GM12873 (cell line): ENCODE results near the gene ZNF557.

Experiments
- TF ChIP-seq, protein P1 (sequence below): IDR thresholded peaks from 2 replicates; pipeline ENCODE4 v1.5.1; 2012; ENCODE audit warnings: low read depth, mild to moderate bottlenecking, moderate library complexity, low read length, control low read depth; ENCODE audit not compliant: insufficient read depth; ENCODE audit errors: missing control alignments

ZNF557 gene

DNA sequence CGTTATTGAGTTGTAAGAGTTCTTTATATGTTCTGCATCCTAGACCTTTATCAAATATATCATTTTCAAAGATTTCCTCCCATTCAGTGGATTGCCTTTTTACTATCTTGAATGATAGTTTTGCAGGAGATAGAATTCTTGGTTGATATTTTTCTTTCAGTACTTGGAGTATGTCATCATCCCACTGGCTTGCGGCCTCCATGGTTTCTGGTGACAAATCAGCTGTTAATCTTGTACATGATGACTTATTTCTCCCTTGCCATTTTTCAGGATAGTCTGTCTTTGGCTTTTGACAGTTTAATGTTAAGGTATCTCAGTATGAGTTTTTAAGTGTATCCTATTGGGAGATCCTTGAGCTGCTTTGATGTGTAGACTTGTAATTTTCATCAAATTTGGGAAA lies 8.5 kb downstream of the ZNF557 start:
- TF ChIP-seq, protein P1, sequence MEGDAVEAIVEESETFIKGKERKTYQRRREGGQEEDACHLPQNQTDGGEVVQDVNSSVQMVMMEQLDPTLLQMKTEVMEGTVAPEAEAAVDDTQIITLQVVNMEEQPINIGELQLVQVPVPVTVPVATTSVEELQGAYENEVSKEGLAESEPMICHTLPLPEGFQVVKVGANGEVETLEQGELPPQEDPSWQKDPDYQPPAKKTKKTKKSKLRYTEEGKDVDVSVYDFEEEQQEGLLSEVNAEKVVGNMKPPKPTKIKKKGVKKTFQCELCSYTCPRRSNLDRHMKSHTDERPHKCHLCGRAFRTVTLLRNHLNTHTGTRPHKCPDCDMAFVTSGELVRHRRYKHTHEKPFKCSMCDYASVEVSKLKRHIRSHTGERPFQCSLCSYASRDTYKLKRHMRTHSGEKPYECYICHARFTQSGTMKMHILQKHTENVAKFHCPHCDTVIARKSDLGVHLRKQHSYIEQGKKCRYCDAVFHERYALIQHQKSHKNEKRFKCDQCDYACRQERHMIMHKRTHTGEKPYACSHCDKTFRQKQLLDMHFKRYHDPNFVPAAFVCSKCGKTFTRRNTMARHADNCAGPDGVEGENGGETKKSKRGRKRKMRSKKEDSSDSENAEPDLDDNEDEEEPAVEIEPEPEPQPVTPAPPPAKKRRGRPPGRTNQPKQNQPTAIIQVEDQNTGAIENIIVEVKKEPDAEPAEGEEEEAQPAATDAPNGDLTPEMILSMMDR = no peak

DNA sequence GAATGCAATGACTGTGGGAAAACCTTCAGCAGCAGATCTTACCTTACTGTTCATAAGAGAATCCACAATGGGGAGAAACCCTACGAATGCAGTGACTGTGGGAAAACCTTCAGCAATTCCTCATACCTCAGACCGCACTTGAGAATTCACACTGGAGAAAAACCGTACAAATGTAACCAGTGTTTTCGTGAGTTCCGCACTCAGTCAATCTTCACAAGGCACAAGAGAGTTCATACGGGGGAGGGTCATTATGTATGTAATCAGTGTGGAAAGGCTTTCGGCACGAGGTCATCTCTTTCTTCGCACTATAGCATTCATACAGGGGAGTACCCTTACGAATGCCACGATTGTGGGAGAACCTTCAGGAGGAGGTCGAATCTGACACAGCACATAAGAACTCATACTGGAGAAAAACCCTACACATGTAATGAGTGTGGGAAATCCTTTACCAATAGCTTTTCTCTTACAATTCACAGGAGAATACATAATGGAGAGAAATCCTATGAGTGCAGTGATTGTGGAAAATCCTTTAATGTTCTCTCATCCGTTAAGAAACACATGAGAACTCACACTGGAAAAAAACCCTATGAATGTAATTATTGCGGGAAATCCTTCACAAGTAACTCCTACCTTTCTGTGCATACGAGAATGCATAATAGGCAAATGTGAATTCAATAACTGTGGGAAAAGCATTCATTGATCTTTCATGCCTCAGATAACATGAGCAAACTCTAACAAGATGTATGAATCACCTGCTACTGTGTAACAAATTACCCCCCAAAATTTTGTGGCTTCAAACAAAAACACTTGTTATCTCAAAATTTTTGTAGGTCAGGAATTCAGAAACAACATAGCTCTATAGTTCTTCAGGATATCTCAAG lies 13.8 kb downstream of the ZNF557 start:
- TF ChIP-seq, protein P1 = no peak

DNA sequence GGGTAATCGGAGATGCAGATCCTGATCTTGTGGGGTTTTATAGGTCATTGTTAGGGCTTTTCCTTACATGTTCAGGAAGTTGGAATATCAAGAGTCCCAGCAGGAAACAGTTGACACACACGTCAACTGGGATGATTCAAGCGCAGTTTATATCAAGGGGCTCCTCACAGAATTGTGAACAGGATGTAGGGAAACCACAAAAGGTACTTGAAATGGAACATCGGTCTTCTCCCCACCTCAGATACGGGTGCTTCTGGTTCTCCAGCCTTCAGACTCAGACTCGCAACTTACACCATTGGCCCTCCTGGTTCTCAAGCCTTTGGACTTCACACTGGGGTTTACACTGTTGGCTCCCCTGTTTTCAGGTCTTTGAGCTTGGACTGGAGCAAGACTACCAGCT lies 19.5 kb downstream of the ZNF557 start:
- TF ChIP-seq, protein P1 = no peak

DNA sequence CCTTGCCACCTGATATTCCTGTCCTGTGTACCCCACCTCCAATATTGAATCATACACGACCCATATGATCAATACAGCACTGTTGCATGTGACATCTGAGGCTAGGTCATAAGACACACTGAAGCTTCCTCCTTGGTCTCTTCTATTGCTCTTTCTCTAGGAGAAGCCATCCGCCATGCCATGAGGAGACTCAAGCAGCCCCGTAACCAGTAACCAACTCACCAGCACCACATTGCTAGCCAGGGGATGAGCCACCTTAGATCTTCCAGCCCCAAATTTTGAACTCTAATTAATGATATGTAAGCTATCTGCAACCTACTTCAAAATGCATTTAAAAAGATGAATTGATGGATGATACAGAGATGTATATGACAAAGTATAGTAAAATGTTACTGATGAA lies 28.6 kb downstream of the ZNF557 start:
- TF ChIP-seq, protein P1 = no peak

DNA sequence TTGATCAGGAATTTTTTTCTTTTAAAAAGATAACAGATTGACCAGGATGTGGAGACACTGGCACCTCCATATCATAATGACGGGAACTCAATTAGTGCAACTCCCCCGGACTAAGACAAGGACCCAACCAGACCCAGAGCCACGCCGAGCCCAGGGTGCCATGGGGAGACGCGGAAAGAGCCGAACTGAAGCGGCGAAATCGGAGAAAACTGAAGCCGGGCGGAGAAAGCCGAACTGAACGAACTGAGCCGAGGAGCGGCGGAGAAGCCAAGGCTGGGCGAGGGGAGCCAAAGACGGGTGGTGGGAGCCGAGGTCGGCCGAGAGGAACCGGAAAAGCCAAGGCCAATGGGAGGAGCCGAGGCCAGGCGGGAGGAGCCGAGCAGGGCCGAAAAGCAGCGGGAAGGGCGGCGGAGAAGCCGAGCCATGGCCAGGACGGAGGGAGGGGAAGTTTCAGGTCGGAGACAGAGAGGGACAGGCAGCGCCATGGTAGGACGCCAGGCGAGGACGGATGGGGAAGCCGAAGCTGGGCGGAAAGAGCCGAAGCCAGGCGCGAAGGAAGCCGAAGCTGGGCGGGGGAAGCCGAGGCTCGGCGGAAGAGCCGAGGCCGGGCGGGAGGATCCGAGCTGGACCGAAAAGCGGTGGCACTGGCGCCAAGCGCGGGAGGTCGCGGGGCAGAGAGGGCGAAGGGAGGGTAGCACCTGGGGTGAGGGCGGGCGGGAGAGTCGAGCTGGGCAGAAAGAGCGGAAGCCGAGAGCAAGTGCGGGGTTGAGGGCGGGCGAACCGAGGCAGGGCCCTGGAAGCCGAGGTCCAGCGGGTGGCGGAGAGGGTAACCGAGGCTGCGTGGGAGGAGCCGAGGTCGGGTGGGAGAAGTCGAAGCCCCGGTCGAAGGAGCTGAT lies 29.4 kb downstream of the ZNF557 start:
- TF ChIP-seq, protein P1 = no peak

DNA sequence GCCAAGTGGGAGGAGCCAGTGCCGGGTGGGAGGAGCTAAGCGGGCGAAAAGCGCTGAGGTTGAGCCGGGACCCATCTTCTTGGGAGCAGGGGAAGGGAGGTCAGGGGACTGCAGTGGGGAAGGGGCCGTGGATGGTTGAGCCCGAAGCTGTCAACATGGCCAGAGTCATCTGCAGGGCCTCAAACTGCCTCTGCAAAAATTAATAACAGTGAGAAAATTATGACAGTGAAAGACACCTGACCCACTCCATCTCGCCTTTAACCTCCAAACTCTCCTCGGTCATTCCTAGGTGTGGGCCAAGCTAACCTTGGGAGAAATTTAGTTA lies 30.1 kb downstream of the ZNF557 start:
- TF ChIP-seq, protein P1 = no peak
